ENCODE measurements around the gene PACSIN3.
"Not testable (repeated sequence)": the region's sequence is repeated elsewhere in the genome, so short reads cannot be mapped to it uniquely, and the experiment has no call there.

The PACSIN3 gene

GRCh38 chr11:47186076-47186699 lies at the start of gene PACSIN3:
Gene PACSIN3, minus strand, starts transcription at chr11:47186434. Its CDS starts 3,707 bp downstream, at chr11:47182727.
- DNase-seq: peak; percentile 35

GRCh38 chr11:47235163-47235562 lies 48.9 kb upstream of the PACSIN3 start:
- no peak for DNase-seq

GRCh38 chr11:47234669-47235100 lies 48.5 kb upstream of the PACSIN3 start:
- DNase-seq: peak; percentile 76

GRCh38 chr11:47233989-47234668 lies 47.9 kb upstream of the PACSIN3 start:
- DNase-seq: peak; percentile 62

GRCh38 chr11:47233051-47233450 lies 46.8 kb upstream of the PACSIN3 start:
- DNase-seq: no peak

- DNase-seq: no peak
These were observed 42.9 kb upstream of the PACSIN3 start for GRCh38 chr11:47229161-47229560.

- no peak for DNase-seq
These were observed 39.5 kb upstream of the PACSIN3 start for GRCh38 chr11:47225552-47226400.

- DNase-seq: no peak
These were observed 36.5 kb upstream of the PACSIN3 start for GRCh38 chr11:47222696-47223095.

- no peak for DNase-seq
These were observed 34.2 kb upstream of the PACSIN3 start for GRCh38 chr11:47220401-47220821.

- DNase-seq: peak; percentile 54
These were observed 30.0 kb upstream of the PACSIN3 start for GRCh38 chr11:47216121-47216798.

- peak; percentile 23 for DNase-seq
These were observed 29.2 kb upstream of the PACSIN3 start for GRCh38 chr11:47215366-47215910.

- DNase-seq: peak; percentile 91
These were observed 27.8 kb upstream of the PACSIN3 start for GRCh38 chr11:47213950-47214565.

- no peak for DNase-seq
These were observed 26.7 kb upstream of the PACSIN3 start for GRCh38 chr11:47212938-47213337.

GRCh38 chr11:47208628-47209027 lies 22.4 kb upstream of the PACSIN3 start:
- no peak for DNase-seq

- DNase-seq: not testable (repeated sequence)
These were observed 21.8 kb upstream of the PACSIN3 start for GRCh38 chr11:47208008-47208552.

- DNase-seq: no peak
These were observed 21.2 kb upstream of the PACSIN3 start for GRCh38 chr11:47207459-47207858.

GRCh38 chr11:47206577-47206976 lies 20.3 kb upstream of the PACSIN3 start:
- DNase-seq: not testable (repeated sequence)

- DNase-seq: no peak
These were observed 18.4 kb upstream of the PACSIN3 start for GRCh38 chr11:47204637-47204989.

GRCh38 chr11:47202576-47202975 lies 16.3 kb upstream of the PACSIN3 start:
- DNase-seq: no peak

- DNase-seq: no peak
These were observed 14.8 kb upstream of the PACSIN3 start for GRCh38 chr11:47201015-47201414.

GRCh38 chr11:47198161-47198560 lies 11.9 kb upstream of the PACSIN3 start:
- not testable (repeated sequence) for DNase-seq

- no peak for DNase-seq
These were observed 5.9 kb upstream of the PACSIN3 start for GRCh38 chr11:47192111-47192510.
